Hematopoietic multipotent progenitor cell (in vitro differentiated cells): ENCODE measurements around the gene CCDC170. TPM values are rescaled to one million over a fixed set of nuclear protein-coding genes. Genes with fewer than 3 reads are reported as not detected.

Source experiments
- DNase-seq, 3 donors: peaks; one replicate each; pipeline ENCODE4 v3.0.0-alpha.2; 2011 to 2015; ENCODE audit warnings: low read depth in 2 of 3, low spot score in 2 of 3
- small RNA-seq: library from RNA; depleted of rRNA; stranded (forward); fragments of <200 nt; gene quantifications from one replicate; pipeline ENCODE3, GENCODE V24; 2012
- total RNA-seq: library from RNA; depleted of rRNA; stranded (reverse); fragments of >200 nt; gene quantifications from one replicate; pipeline ENCODE4 v1.2.3, GENCODE V29; 2012

The CCDC170 gene
- total RNA-seq, 1 donor = not detected

DNA sequence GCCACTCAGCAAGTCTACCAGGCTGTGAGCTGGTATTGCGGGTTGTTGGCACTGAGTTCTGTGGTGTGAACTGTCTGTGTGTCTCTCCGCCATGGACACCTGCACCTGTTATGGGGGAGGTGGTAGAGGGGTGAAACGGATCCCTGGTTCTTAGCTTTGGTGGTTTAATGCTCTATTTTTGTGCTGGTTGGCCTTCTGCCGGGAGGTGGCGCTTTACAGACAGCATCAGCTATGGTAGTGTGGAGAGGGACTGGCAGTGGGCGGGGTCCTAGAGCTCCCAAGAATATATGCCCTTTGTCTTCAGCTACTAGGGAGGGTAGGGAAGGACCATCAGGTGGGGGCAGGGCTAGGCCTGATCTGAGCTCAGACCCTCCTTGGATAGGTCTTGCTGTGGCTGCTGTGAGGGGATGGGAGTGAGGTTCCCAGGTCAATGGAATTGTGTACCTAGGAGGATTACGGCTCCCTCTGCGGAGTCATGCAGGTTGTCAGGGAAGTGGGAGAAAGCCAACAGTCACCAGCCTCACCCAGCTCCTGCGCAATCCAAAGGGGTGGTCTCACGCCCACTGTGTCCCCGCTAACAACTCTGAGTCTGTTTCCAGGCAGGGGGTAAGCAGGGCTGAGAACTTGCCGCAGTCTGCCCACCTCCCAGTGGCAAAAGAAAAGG, 154.3 kb downstream of the CCDC170 start:
- DNase-seq = no peak

DNA sequence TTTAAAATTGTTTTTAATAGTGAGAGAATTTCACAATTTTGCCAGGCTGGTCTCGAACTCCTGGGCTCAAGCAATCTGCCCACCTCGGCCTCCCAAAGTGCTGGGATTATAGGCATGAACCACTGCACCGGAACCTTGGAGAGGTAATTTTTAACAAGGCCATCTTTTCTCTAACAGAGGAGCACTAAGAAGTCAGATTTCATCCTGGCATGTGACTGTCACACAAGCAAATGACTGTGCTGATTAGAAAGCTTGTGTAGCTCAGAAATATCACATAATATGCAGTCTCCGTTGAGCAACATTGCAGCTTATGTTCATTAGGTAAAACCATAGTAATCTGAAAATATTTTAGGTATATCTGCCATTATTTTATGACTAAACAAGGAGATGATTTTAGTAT, 156.0 kb downstream of the CCDC170 start:
- no peak for DNase-seq

DNA sequence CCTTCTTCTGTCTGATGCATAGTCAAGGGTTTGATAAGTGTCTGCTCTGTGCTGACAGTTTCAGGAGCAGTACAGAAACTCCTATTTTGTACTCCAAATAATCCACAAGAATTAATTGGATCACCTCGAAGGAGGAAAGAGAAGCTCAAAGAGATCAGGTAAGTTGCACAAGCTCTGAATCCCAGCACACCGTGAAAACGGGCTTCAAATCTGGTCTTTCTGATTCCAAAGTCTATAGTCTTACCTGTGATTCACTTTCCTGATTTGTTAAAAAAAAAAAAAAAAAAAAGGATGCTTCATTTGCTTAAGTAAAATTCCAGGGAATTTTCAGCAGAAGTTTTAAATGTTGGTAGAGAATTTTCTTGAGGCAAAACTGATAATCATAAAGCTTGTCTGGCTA, 157.8 kb downstream of the CCDC170 start:
- DNase-seq = no peak

DNA sequence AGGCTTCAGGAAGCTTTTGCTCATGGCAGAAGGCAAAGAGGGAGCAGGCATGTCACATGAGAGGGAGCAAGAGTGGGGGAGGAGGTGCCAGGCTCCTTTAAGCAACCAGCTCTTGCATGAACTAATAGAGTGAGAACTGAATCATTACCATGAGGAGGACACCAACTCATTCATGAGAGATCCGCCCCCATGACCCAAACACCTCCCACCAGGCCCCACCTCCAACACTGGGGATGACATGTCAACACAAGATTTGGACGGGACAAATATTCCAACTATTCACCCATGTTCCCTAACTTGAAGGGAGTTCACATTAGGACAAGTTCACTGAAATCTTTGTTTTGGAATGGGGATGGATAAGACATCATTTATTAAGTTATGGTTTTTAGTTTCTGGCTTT, 158.5 kb downstream of the CCDC170 start:
- no peak for DNase-seq

DNA sequence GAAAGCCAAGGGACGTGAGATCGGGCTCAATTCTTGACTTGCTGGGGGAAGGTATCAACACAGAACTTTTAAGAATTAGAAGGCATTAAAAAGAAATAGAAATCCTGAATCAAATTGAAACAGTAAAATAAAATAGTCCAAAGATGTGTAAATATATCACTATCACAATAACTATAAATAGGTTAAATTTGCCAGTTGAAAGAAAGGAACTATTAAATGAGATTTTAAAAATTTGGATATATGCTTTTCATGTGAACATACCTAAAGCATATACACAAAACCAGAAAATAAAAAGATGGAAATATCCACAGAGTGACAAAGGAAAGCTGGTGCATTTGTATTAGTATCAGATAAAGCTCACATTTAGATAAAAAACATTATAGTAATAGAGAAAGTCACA, 161.3 kb downstream of the CCDC170 start:
- no peak for DNase-seq

DNA sequence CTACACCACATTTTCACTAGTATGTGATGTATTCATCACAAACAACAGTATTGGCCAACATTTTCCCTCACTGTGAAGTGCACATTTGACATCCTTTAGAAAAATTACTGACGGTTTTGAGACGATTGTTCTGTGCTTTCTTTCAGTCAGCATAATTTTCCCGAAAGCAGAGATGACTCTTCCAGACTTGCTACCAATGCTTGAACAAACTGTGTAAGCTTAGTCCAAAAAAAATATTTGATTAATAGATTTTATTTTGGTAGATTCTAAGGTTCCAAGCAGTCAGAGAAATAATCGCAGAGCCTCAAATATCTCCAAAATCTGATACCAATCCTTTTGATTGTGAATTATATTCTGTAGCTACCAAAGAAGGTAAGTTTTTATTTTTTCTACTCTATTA, 162.6 kb downstream of the CCDC170 start:
- no peak for DNase-seq

DNA sequence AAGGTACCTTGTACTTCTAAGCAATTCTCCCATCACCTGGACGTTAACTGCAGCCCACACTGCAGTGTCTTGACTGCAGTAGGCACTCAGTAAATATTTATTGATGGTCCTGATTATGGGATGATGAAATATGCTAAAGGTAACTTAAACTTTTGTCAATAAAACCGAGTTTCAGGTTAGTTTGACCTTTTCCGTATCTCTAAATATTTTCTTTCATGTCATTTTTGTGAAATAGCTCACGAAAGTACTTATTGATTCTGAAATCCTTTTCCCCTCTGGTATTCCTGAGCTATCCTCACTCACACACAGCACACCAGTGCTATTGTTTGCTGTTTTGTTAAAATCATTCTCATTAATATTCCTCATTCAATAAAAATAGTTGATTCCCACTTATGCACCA, 164.3 kb downstream of the CCDC170 start:
- DNase-seq = no peak

DNA sequence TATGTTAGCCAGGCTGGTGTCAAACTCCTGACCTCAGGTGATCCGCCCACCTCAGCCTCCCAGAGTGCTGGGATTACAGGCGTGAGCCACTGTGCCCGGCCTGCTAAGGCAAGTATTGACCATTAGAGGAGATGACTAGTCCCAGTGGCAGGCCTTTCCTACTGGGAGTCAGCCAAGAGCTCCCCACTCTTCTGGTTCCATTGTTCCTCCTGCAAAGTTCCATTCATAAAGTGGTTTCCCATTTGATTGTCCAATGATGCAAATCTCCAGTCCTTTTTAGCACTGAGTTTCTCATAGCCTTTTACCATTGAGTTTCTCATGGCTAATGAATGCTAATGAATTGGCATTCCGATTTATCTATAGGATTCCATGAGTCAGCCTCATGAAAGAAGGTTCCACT, 165.4 kb downstream of the CCDC170 start:
- DNase-seq = no peak

DNA sequence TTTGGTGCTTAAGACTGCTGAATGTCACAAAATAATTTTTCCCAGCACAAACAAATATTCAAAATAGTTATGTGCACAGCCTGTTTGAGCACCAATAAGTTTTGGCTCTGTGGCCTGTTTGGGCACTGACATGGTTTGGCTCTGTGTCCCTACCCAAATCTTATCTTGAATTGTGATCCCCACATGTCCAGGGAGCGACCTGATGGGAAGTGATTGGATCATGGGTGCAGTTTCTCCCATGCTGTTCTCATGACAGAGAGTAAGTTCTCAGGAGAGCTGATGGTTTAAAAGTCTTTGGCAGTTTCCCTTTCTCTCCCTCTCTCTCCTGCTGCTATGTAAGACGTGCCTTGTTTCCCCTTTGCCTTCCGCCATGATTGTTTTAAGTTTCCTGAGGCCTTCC, 167.7 kb downstream of the CCDC170 start:
- no peak for DNase-seq

DNA sequence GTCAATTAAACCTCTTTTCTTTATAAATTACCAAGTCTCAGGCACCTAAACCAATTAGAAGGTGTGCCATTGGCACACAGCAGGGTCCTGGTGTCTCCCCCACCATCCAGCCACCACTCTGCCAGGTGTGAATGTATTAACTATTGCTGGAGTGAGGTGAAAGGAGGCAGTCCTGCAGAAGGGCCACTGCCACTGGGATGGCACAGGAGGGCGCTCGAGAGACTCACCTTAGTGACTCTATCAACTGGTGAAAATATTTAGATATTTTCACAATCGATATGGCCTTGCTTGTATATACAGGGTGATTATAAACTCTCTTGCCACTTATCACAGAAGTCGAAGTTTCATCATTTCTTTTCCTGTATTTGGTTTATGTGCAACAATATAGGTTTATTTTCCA, 168.1 kb downstream of the CCDC170 start:
- DNase-seq = no peak

DNA sequence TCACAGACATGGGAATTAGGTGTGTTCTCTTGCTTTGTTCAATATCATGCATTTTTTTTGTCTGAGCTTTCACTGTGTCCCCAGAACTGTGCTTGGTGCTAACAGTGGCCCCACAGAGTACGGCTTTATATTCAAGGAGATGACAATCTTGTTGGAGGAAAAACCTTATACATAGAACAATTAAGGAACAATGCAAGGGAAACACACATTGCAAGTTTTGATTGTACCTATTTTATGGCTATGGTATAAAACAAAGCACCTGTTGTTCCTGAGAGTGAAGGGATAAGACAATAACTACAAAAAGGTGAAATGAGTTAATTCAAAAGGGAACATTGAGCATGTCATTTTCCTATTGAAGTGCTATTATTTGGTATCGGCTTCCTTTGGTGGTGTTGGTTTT, 169.7 kb downstream of the CCDC170 start:
- DNase-seq = no peak

DNA sequence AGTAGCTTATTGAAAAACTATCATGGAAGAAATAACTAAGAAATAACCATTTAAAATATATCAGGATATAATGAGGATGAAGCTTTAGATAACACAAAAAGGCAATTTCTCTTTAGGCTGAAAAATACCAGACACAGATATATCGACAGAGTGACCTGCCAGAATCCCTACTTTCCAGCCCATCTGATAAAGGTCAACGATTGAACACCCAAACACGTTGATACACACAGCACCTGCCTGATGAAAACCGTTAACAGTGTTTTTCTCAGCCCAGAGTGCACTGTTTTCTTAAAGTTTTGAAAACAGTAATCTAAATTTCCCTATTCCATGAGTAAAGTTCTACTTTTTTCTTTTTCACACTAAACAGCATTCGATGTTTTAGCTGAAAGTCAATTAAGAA, 170.6 kb downstream of the CCDC170 start:
- DNase-seq = no peak

DNA sequence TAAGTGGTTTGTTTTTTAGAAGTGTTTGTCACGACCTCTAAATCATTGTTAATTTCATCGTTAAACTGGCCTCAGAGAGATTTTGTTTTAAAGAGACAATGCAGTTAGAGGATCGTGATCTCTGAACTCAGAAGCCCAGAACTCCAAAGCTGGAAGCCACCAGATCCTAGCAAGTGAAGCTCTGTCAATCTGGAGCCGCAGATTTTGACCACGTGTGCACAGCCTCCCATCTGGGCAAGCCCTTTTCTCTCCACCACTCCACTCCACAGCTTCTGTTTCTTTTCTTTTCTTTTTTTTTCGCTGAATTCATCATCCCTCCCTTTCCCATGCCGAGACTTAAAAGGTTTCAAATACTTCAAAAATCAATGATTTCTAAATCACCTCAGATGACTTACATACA, 171.5 kb downstream of the CCDC170 start:
- DNase-seq = no peak

DNA sequence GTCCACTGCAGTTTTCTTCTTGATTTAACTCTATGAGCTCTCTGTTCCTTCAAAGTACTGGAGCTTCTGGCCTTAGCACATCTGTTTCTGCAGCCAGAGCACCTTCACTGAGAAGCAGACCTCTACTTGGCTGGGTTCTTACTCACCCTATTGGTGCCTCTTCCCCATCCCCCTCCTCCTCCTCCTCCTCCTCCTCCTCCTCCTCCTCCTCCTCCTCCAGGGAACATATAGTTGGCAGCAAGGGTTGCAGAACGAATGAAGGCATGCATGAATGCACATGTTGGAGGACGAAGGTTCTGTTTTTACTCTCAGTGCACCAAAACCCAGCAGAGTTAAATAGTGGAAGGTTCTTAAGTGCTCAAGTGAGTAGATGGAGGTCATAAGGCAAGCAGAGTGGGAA, 172.7 kb downstream of the CCDC170 start:
- DNase-seq = no peak

DNA sequence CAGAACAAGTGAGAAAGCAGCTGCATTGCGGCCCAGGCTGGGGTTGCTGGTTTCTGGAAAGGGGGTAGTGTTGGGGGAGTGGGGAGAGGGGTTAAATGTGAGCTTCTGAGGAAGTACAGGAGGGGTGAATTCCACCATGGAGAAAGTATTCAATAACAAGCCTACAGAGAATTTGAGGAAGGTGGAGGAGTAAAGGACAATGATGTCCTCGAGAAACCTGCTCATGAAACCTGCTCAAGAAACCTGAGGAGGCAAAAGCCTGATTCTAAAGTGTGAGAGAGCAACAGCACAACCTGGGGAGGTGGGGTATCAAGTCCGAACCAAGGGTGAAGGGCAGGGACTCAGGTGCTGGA, 175.4 kb downstream of the CCDC170 start:
- no peak for DNase-seq

DNA sequence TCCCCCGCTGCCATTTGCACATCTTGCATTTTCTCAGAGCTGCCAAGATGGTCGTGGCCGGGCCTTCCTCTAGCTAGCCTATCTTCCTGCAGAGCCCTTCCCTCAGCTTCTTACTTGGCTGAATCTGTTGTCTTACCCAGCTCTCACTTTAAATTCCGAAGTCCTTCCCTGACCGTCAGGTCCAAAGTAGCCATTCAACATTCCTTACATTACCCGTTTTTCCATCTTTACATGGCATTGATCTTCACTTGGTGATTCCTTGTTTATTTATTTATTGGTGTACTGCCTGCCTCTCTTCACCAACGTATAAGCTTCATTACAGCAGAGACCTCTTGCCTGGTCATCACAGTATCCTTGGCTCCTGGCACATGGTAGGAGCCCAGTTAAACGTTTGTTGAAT, 176.3 kb downstream of the CCDC170 start:
- no peak for DNase-seq

Small RNAs within 50 kb of the gene (small RNA-seq; reads per million reads assigned to genes)
- not detected for gene RNU6-813P

Other genes starting within 250 kb of the CCDC170 start
- 9.4 TPM for gene ZBTB2, start 102.5 kb upstream of the CCDC170 start, total RNA-seq
- gene RMND1, start 41.9 kb upstream of the CCDC170 start, total RNA-seq = 14.5 TPM